Stimulated activated CD4-positive, alpha-beta T cell treated with anti-CD3 and anti-CD28 coated beads, TNF-alpha, amount 100 ng/mL, for 48 hours (primary cell): ENCODE results near the gene PLCL2.
"Not testable (repeated sequence)": the region's sequence is repeated elsewhere in the genome, so short reads cannot be mapped to it uniquely, and the experiment has no call there.

Experiments used
- DNase-seq, 3 donors: peaks; one replicate each; pipeline ENCODE4 v3.0.0-alpha.2; 2020; ENCODE audit warnings: low read depth in 3 of 3

Gene PLCL2

DNA sequence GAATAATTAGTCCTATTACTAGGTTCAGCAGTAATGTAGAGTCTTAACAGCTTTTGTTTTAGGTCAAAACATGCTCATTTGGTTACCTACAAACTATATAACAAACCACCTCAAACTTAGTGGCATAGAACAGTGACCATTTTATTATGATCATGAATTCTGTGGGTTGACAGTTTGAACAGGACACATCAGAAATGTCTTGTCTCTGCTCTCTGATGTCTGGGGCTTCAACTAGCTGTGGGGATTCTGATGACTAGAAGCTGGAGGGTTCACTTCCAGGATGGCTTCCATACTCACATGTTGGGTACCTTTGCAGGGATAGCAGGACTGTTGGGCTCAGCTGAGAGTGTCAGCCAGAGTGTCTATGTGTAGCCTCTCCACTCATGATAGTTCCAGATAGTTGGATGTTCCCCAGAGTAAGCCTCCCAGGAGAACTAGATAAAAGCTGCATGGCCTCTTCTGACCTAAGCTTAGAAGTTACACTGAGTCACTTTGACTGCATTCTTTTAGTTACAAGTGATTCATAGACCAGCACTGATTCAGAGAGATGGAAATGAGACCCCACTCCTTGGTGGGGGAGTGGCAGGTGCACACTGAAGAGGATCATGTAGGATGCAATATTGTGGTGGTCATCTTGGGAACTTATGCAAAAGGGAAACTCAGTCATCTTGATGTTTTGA is 32.6 kb downstream of the PLCL2 start:
- no peak for DNase-seq

DNA sequence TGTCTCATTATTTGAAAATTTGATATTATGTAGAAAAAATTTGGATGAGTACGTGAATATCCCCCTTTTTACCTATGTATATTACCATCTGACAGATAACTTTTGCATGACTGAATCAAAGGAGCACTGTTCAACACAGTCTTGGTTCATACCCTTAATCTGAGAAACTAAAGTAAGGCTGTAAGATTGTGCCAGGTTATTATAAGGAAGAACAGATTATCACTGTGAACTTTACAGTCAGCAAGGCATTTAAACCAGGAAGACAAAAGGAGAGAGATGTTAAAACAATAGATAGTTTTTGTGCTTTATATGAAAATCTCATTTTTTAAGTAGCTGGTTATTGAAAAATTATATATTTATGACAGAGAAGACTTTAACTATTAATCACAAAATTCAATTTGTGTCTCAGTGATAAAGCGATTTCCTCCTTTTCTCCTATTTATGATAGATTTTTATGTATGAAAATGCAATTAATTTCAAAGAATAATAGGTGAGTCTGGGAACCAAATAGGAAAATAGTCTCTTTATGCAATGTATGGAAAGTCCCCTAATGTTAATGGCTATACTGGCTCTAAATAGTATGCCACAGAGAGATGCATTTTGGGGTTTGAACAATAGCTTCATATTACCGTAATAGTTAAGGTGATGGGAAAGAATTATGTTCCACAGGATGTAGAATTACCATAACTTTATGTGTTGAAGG is 33.4 kb downstream of the PLCL2 start:
- DNase-seq: no peak

DNA sequence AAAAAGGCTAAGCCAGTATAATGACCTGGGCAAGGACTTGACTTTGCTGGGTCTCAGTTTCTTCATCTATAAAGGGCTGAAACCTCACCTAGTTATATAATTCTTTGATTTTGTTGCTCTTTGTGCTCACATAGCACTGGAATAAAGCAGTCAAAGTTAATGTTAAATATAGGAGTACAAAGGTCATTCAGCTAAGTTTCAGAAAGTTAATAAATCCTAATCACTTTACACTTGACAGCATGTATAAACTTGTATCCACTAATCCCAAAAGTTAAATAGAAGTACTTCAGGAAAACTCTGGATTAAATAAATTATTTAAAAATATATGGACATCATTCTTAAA is 33.9 kb downstream of the PLCL2 start:
- no peak for DNase-seq

DNA sequence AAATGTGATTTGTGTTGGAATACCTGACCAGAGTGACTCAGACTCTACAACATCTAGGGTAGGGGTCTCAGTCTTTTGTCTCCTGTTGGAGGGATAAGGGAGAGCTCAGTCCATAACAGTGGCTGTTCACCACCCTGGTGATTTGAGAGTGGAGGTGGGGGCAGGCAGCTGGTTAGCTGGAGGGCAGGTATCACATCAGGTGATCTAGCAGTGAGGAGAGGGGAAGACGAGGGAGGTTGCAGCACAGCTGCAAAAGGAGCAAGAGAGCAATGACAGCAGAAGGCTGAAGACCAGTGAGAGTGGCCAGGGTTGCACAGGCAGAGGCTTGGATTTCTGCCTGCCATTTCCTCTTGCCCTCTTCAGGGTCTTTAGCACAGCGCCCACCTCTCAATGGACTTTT is 38.4 kb downstream of the PLCL2 start:
- DNase-seq: no peak

DNA sequence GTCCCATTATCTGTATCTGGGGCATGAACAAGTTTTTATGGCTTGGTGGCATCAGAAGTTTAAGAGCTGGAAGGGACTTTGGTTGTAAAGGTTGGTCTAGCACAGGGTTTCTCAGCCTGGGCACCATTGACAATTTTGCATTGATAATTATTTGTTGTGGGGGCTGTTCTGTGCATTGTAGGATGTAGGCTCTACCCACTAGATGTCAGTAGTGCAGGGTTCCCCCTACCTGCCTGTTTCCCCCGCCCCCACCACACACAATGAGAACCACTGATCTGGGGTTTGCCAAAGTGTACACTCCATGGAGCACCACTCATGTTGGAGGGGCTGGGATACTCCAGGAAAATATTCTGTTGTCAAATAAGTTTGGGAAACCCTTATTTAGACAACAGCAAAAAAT is 42.7 kb downstream of the PLCL2 start:
- DNase-seq: no peak

DNA sequence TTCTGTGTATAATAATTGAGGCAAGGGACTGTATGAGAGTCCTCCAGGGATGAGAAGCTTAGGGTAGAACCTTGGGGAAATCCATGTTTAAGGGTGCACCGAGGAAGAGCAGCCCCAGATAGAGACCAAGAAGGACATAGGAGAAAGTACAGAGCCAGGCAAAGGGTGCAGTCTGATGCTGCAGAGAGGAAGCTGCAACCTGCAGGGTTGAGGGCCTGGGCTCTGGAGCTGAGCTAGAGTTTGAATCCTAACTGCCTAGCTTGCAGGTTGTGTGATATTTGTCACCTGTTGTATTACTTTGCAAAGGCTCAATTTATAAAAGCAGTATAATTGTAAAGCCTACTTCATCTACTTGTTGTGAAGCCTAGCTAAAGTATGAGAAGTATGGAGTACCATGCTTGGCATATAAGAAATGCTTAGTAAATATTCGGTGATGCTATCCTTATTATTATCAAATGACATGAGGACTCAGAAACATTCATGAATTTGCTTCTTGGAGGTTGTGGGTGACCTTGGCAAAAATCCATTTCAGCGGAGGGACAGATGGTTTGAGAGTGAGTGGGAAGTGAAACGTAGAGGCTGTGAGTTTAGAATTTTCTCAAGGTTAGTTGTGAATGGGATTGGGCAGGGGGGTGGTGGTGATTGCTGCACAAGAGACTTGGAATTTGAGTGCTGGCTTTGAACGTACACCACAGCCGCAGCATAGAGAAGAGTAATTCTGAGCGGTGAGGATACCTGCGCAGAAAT is 43.8 kb downstream of the PLCL2 start:
- no peak for DNase-seq

DNA sequence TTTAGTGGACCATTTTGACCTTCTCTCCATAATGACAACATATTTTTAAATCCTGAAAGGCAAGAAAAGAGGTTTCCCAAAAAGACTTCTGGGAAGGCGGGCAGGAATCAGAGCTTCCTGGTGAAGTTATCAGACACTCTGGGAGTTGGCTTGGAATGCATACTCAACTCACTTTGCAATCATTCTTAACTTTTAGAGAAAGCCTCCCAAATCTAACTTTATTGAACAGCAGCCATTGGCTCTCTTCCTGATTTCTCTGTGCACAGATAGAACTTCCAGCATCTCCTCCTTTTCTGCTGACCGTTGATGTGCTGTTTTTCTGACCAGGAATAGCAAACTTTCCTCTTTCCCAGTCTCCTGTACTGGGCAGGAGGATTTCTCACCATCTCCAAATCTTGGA is 44.6 kb downstream of the PLCL2 start:
- DNase-seq: no peak

DNA sequence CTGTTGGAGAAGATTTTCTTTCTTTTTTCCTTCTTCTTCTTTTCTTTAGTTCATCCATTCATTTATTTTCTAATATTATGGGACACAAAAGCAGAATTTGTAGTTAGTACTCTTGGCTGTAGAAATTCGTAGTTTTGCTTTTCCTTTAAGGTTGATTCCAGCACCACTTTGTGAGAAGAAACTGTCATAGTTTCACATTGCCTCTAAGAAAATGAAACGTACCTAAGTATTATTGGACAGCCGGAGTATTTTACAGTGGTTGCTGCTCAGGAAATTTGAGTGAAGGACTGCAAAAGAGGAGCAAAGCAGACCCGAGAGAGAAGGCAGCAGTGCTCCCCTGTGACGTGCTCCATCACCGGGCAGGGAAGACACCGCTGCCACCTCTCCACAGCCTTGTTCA is 48.1 kb downstream of the PLCL2 start:
- no peak for DNase-seq

DNA sequence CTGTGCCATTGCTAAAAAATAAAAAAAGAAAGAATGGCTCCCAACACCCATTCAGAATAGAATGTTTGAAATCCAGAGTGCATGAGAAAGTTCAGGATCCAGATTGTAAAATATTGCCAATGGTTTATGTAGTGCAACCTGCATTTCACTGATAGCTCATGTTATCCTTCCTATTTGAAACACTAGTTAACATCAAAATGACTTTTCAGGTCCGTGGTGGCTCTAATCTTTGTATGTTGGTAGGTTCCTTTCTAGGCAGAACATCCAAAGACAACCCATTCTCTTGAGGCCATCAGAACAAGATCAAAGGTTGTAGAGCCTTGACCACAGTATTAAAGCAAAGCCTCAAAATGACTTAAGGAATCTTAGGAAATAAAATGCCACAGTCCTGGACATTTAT is 51.0 kb downstream of the PLCL2 start:
- DNase-seq: no peak

DNA sequence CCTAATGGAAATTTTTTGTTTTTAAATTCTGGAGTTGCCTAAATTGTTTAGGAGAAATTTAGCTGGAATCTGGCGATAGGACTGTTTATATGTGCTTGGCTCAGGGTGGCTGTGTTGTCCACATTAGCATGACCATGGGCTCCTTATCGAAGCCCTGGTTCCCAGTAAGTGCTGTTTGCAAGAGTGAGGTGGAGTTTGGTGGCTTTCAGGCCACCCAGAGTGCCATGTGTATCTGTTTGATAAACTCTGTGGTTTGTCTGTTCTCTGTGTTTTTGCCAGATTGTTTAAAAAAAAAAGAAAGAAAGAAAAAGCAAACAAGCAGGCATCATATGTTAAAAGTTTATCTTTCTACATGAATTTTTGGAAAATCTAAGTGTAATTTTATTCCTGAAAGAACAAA is 51.5 kb downstream of the PLCL2 start:
- no peak for DNase-seq

DNA sequence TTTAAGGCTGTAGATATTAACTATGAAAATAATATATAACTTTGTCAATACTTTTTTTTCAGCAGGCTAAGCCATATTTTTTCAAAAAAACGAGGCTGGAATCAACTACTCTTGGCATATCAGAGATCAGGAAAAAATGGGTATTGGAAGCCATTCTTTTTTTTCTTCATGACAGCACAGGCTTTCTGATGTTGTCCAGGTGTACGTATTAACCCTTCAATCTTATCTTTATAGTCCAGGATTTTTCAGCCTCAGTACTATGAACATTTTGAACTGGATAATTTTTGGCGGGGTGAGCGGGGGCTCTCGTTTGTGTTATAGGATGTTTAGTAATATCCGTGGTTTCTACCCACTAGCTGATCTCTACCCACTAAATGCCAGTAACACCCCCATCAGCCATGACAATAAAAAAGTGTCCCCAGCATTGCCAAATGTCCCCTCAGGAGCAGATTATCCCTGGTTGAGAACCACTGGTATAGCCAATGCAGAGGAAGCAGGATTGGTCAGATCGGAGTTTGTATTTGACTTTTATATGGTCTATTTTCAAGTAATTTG is 52.0 kb downstream of the PLCL2 start:
- no peak for DNase-seq

DNA sequence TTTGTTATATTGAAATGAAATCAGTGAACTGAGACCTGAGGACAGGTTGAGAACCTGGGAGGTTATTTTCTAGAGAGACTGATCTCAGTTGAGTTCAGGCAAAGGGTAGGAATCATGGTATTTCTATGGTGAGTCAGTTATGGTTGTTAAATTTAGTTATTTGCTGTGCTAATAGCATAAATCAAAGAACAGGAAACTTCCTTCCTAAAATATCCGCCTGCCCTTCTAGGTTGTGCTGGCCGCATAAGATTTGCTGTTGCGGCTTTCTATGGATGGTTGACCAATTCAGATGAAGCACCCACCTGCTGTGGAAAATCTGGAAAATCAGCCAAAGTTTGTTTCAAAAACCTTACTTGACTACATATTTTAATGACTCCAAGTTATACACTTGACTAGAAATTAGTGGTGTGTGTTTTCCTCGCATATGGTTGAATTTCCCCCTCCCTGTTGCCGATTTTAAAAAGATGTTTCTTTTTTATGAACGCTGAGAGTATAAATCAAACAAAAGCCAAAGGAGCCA is 52.6 kb downstream of the PLCL2 start:
- DNase-seq: no peak

DNA sequence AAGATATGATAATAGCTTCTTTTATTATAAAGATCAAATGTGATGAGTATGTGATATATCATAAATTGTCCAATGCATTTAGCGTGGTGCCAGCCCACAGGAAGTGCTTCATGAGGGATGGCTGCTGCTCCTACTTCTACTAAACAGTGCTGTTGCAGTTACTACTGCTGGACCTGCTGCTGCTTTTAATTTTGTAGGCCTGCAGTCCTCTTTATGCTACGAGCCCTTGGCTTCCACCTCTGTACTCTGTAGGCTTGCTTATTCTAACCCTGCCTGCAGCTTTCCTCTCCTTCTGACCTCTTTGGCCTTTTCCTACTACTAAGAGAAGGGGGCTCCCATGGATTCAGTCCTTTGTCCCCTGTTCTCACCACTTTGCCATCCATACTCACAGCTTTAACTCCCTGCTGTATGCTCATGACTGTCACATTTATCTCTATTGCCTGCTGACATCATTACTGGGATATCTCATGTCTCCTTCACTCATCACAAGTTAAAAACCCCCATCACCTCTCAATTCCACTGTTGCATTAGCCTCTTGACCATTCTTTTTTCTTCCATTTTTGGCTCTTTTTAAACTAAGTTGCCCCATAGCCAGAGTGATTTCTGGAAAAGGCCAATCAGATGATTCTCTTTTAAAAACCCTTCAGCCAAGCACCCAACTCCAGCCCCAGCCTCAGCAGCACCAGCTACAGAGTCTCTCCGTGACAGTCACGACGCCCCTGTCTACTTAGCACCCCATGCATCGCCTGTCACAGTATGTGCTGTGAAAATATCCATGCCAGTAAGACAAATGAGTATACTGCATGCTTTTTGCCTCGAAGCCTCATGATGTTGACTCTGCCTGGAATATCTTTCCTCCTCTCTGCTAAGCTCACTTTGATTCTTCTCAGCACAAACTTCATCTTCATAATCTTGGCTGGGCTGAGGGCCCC is 56.3 kb downstream of the PLCL2 start:
- DNase-seq: no peak

DNA sequence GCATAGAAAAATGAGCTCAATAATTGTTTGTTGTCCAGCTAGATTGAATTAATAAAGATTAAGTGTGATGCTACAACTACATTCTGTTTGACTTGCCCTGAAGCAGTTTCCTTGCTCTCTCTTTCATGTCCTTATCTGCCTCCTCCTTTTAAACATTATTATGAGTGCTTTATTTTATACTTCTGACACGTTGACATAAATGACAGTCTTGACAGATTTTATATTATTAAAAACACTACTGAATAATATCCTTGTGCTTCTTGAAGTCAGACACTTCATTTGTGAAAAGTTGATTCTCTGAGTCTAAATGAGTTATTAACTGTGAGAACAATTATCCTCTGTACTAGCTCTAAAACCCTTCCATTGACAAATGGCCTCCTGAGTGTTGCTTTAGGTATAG is 58.2 kb downstream of the PLCL2 start:
- DNase-seq: no peak

DNA sequence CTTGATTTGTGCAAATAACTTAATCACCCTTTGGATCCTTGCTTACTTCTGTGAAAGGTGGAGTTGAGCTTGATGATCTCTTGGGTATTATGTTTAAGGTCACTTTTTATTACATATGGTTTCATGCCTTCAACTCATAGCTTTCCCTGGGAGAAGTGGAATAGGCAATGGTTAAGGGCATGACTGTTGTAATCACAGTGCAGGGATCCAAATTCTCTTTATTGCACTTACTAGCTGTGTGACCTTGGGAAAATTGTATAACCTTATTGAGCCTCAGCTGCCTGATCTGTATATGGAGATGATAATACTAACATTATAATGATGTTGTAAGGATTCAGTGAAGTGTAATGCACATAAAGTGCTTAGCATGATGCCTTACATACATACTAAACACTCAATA is 59.1 kb downstream of the PLCL2 start:
- DNase-seq: no peak

DNA sequence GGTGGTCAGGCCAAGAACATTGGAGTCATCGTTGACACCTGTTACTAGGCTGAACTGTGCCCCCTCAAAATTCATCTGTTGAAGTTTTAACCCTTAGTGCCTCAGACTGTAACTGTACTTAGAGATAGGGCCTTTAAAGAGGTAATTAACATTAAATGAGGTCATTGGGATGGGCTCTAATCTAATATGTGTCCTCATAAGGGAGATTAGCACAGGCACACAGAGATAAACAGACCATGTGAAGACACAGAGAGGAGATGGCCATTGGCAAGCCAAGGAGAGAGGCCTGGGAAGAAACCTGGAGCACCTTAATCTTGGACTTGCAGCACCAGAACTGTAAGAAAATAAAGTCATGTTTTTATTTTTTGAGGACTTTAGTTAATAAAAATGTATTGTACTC is 59.6 kb downstream of the PLCL2 start:
- no peak for DNase-seq

DNA sequence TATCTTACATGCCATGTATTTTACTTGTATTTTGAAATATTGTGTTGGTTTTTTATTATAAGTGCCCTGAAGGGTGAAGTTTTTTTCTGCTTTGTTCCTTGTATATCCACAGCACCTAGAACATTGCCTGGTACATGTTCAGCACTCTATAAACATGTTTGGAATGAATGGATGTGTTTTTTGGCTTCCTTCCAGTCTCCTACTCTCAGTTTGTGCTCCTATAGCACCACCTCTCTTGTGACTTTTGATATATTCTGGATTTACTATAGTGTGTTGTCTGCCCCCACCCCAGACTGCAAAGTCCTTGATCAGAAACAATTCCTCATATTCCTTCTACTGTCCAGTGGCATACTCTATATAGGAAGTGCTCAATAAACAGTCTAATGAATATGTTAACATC is 60.6 kb downstream of the PLCL2 start:
- DNase-seq: no peak

DNA sequence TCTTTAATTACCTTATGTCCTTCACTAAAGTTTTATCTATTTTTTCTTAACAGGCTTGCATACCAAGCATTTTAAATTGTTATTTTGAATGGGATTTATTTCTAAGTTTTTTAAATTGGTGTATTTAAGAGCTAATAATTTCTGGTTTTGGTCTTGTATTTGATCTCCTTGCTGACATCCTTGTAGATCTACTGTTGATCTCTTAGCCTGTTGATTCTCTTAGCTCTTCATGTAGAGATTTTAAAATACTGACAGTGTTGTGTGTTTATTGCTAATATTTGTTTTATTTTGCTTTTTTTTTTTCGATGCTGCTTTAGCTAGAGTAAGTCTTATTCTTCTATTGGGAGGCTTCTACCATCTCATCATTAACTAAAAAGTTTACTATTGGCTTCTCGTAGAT is 65.5 kb downstream of the PLCL2 start:
- no peak for DNase-seq

DNA sequence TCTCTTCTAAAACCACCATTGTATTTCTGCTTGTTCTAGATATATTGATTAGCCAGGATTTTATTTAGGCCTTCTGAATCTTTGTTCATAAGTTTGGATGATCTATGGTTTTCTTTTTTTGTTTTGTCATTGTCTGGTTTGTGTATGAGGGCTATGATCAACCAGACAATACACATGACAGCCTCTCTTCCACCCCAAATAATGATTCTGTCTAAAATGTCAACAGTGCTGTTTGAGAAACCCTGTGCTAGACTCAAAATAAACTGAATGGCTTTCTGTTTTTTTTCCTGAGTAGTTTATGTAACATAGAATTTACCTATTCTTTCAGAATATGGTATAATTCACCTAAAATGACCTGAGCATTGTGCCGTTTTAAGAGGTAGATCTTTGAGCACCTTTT is 66.1 kb downstream of the PLCL2 start:
- DNase-seq: no peak

DNA sequence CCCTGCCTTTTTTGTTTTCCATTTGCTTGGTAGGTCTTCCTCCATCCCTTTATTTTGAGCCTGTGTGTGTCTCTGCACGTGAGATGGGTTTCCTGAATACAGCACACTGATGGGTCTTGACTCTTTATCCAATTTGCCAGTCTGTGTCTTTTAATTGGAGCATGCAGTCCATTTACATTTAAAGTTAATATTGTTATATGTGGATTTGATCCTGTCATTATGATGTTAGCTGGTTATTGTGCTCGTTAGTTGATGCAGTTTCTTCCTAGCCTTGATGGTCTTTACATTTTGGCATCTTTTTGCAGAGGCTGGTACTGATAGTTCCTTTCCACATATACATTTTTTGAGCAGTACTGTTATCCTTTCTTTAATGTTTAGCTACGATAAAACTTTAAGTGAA is 73.1 kb downstream of the PLCL2 start:
- not testable (repeated sequence) for DNase-seq

DNA sequence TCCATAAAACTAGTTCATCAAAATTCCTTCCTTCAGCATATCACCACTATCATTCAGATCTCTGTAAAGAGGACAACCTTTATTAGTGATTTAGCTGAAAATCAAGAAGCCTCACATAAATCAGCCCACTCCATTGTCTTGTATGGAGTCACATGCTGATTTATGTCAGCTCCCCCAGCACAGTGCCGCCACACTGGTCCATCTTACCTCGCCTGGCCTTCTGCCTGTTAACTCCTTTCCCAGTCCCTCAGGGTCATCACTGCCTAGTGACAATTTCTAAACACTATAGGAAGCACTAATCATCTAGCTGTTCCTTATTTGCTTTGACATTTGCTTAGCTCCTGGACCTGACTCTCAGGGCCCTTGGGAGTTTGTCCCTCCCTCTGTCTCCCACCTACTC is 75.4 kb downstream of the PLCL2 start:
- DNase-seq: no peak
